ENCODE data around the gene ANKRD28. TPM values are rescaled to one million over a fixed set of nuclear protein-coding genes. Genes with fewer than 3 reads are reported as not detected.

ANKRD28 gene
- total RNA-seq, 1 experiment from 2014 or later = 47.5 TPM

DNA sequence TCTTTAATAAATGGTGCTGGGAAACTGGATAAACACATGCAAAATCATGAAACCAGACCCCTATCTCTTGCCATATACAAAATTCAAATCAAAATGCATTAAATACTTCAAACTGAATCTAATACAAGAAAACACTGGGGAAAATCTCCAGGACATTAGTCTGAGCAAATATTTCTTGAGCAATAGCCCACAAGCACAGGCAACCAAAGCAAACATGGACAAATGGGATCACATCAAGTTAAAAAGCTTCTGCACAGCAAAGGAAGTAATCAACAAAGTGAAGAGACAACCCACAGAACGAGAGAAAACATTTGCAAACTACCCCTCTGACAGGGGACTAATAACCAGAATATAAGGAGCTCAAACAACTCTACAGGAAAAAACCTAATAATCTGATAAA is 6.3 kb downstream of the ANKRD28 start:
- no peak for DNase-seq (ENCODE audit: low read depth, low spot score)
- peaks cover 60% of the 10 kb centered on the region for H3K79me2 ChIP-seq (ENCODE audit: insufficient read depth, low read length)
- H3K27me3 ChIP-seq (ENCODE audit: insufficient read depth, low read length) = no peaks in the 10 kb centered on the region
- H3K9ac ChIP-seq (ENCODE audit: low read length) = no peak overlapping the region
- H3K27ac ChIP-seq (ENCODE audit: low read depth, low read length) = no peak overlapping the region
- H3K4me1 ChIP-seq (ENCODE audit: control insufficient read depth in 1 of 2, insufficient read depth in 2 of 2, low read length in 2 of 2) = peaks cover 24 to 26% of the 10 kb centered on the region in 2 experiments
- ChIA-PET RAD21 (ENCODE audit: low non-redundant PET in 1 of 2, low total read pairs in 2 of 2, uncharacterized antibody in 2 of 2, unreplicated experiment in 2 of 2) (no interaction called here), POLR2A (no interaction called here), CTCF (no interaction called here)
- intact Hi-C loops (cut with micrococcal nuclease) = no loop called here
- no peaks in the 10 kb centered on the region for H3K9me3 ChIP-seq (ENCODE audit: control insufficient read depth in 1 of 2, insufficient read depth in 1 of 2, low read depth in 1 of 2, low read length in 2 of 2)
- TF ChIP-seq RAD21 (IDR thresholded peaks at IDR 0.05; ENCODE audit: low read depth) = no peak
- TF ChIP-seq SP1 (IDR thresholded peaks at IDR 0.05; ENCODE audit: low read depth) = no peak
- no TSS peak for BruUV-seq (replicated peaks)
- 0 out of 4 replicates have a peak, but pooled peaks cover 0 to 6% of the 10 kb centered on the region in 2 experiments for H3K36me3 ChIP-seq (ENCODE audit: control insufficient read depth in 1 of 2, insufficient read depth in 2 of 2, low read length in 2 of 2)
- no peak overlapping the region for H3K4me2 ChIP-seq (ENCODE audit: low read length)
- H2AFZ ChIP-seq (ENCODE audit: low read depth, low read length, poor library complexity, severe bottlenecking) = no peak overlapping the region
- H3K4me3 ChIP-seq (replicated peaks in 1 of 2; ENCODE audit: low read depth in 1 of 2, low read length in 2 of 2) = no peak overlapping the region
- ATAC-seq = no peak
- no peaks in the 10 kb centered on the region for H3K9me2 ChIP-seq (ENCODE audit: insufficient read depth)
- H4K20me1 ChIP-seq (ENCODE audit: insufficient read depth) = no peaks in the 10 kb centered on the region

DNA sequence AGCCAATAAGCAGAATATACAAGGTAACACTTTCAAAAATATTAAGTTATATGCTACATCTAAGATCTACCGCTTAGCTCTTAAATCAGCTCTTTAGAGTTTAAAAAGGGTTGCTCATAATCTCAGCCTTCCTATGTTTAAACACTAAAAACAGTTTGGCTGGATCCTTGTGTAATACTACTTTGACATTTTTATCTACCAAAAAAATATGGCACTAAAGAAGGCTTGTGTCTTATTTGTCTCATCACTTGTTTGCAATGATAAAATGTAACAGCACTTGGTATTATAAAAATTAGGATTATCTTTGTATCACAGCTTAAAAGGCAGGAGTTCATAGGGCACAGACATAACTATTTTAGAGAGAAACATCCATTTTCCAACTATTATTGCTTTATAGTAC is 9.8 kb downstream of the ANKRD28 start:
- TF ChIP-seq TCF7L2 (IDR thresholded peaks at IDR 0.05; ENCODE audit: borderline replicate concordance, extremely low read depth, insufficient read depth, insufficient read length) (no peak), EZH2phosphoT487 (IDR thresholded peaks at IDR 0.05; ENCODE audit: borderline replicate concordance) (no peak), EGR1 (IDR thresholded peaks at IDR 0.05; ENCODE audit: low read depth) (no peak), RAD21 (IDR thresholded peaks at IDR 0.05; ENCODE audit: low read depth) (no peak), SIN3A (IDR thresholded peaks at IDR 0.05; ENCODE audit: low read depth) (no peak), CBX3 (IDR thresholded peaks at IDR 0.05; ENCODE audit: low read depth) (no peak), ZNF274 (IDR thresholded peaks at IDR 0.05; ENCODE audit: low read depth, low read length) (no peak)
- TF ChIP-seq, protein P1, sequence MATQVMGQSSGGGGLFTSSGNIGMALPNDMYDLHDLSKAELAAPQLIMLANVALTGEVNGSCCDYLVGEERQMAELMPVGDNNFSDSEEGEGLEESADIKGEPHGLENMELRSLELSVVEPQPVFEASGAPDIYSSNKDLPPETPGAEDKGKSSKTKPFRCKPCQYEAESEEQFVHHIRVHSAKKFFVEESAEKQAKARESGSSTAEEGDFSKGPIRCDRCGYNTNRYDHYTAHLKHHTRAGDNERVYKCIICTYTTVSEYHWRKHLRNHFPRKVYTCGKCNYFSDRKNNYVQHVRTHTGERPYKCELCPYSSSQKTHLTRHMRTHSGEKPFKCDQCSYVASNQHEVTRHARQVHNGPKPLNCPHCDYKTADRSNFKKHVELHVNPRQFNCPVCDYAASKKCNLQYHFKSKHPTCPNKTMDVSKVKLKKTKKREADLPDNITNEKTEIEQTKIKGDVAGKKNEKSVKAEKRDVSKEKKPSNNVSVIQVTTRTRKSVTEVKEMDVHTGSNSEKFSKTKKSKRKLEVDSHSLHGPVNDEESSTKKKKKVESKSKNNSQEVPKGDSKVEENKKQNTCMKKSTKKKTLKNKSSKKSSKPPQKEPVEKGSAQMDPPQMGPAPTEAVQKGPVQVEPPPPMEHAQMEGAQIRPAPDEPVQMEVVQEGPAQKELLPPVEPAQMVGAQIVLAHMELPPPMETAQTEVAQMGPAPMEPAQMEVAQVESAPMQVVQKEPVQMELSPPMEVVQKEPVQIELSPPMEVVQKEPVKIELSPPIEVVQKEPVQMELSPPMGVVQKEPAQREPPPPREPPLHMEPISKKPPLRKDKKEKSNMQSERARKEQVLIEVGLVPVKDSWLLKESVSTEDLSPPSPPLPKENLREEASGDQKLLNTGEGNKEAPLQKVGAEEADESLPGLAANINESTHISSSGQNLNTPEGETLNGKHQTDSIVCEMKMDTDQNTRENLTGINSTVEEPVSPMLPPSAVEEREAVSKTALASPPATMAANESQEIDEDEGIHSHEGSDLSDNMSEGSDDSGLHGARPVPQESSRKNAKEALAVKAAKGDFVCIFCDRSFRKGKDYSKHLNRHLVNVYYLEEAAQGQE (IDR thresholded peaks at IDR 0.05; ENCODE audit: low read depth) = no peak
- Histone ChIP-seq H3K4me3 (replicated peaks in 1 of 2; ENCODE audit: low read depth in 1 of 2, low read length in 2 of 2) (no peak overlapping the region), H3K36me3 (ENCODE audit: control insufficient read depth in 1 of 2, insufficient read depth in 2 of 2, low read length in 2 of 2) (0 out of 4 replicates have a peak, but pooled peaks cover 0 to 6% of the 10 kb centered on the region in 2 experiments), H3K9ac (ENCODE audit: low read length) (no peak overlapping the region), H4K20me1 (ENCODE audit: insufficient read depth) (no peaks in the 10 kb centered on the region), H2AFZ (ENCODE audit: low read depth, low read length, poor library complexity, severe bottlenecking) (no peak overlapping the region), H3K4me1 (ENCODE audit: control insufficient read depth in 1 of 2, insufficient read depth in 2 of 2, low read length in 2 of 2) (peaks cover 2 to 11% of the 10 kb centered on the region in 2 experiments; a peak in 3 of 4 replicates), H3K4me2 (ENCODE audit: low read length) (no peak overlapping the region), H3K27me3 (ENCODE audit: insufficient read depth, low read length) (no peaks in the 10 kb centered on the region), H3K9me2 (ENCODE audit: insufficient read depth) (no peaks in the 10 kb centered on the region), H3K79me2 (ENCODE audit: insufficient read depth, low read length) (peaks cover 66% of the 10 kb centered on the region), H3K9me3 (ENCODE audit: control insufficient read depth in 1 of 2, insufficient read depth in 1 of 2, low read depth in 1 of 2, low read length in 2 of 2) (no peaks in the 10 kb centered on the region), H3K27ac (ENCODE audit: low read depth, low read length) (no peak overlapping the region)
- no peak for DNase-seq (ENCODE audit: low read depth, low spot score)
- ChIA-PET CTCF (interaction anchor here (1.3 kb wide), 1 partner anchor 157 kb away, joined by 4 read pairs; no protein-coding TSS in a partner anchor), POLR2A (no interaction called here), RAD21 (ENCODE audit: low non-redundant PET in 1 of 2, low total read pairs in 2 of 2, uncharacterized antibody in 2 of 2, unreplicated experiment in 2 of 2) (no interaction called here)
- no TSS peak for BruUV-seq (replicated peaks)
- intact Hi-C loops (cut with micrococcal nuclease) = no loop called here
- ATAC-seq = no peak
